ENCODE results near the gene STX8.
"Not testable (repeated sequence)": the region's sequence is repeated elsewhere in the genome, so short reads cannot be mapped to it uniquely, and the experiment has no call there.

Gene STX8

DNA sequence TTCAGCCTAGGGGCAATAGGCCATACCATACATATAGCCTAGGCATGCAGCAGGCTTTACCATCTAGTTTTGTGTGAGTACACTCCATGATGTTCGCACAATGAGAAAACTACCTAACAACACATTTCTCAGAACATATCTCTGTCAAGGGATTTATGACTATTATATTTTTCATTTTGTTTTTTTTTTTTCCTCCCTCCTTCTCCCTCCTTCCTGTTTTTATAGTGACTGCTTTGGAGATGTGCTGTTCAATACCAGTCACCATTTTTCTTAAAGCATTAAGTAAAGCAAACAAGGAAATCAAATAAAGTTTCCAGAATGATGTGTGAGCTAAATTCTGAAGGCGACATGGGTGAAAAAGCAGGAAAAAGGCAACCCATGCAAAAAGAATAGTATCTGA is 194.6 kb downstream of the STX8 start:
- Histone ChIP-seq H3K36me3 (ENCODE audit: control insufficient read depth in 1 of 2, insufficient read depth in 2 of 2, low read length in 2 of 2) (peaks cover 0 to 2% of the 10 kb centered on the region in 2 experiments), H4K91ac (ENCODE audit: low read depth, low read length) (no peak overlapping the region), H4K8ac (ENCODE audit: low read depth, low read length) (no peak overlapping the region), H3K79me2 (ENCODE audit: control insufficient read depth, insufficient read depth, low read length, poor library complexity) (no peaks in the 10 kb centered on the region), H3K79me1 (ENCODE audit: low read length) (no peaks in the 10 kb centered on the region), H3K9me3 (ENCODE audit: insufficient read depth, low read depth, low read length) (no peaks in the 10 kb centered on the region), H2BK5ac (ENCODE audit: low read depth, low read length, poor library complexity) (no peak overlapping the region), H3K14ac (ENCODE audit: low read length) (no peak overlapping the region), H2BK120ac (ENCODE audit: insufficient read depth, low read length, poor library complexity) (no peak overlapping the region), H2BK12ac (ENCODE audit: low read length) (no peak overlapping the region), H3K4me3 (ENCODE audit: low read depth, low read length) (no peak overlapping the region), H3K18ac (ENCODE audit: low read length) (no peak overlapping the region), H3K23ac (ENCODE audit: low read length) (no peak overlapping the region), H3K4me2 (ENCODE audit: low read length) (no peak overlapping the region), H2AFZ (ENCODE audit: insufficient read depth, low read length, poor library complexity) (no peak overlapping the region), H3K9ac (ENCODE audit: low read length) (no peak overlapping the region), H3K4ac (ENCODE audit: low read depth, low read length) (no peak overlapping the region), H3K4me1 (ENCODE audit: control insufficient read depth in 1 of 2, insufficient read depth in 2 of 2, low read length in 2 of 2) (no peaks in the 10 kb centered on the region), H2AK5ac (ENCODE audit: low read length) (no peak overlapping the region), H3K27ac (ENCODE audit: low read depth, low read length) (no peak overlapping the region), H4K12ac (ENCODE audit: low read depth, low read length) (no peak overlapping the region), H3K27me3 (ENCODE audit: insufficient read depth, low read length) (no peaks in the 10 kb centered on the region)
- WGBS (ENCODE audit: extremely low coverage, insufficient coverage, insufficient read length): no CpG with 5 or more reads among the region's 2 CpGs
- no peak for DNase-seq

DNA sequence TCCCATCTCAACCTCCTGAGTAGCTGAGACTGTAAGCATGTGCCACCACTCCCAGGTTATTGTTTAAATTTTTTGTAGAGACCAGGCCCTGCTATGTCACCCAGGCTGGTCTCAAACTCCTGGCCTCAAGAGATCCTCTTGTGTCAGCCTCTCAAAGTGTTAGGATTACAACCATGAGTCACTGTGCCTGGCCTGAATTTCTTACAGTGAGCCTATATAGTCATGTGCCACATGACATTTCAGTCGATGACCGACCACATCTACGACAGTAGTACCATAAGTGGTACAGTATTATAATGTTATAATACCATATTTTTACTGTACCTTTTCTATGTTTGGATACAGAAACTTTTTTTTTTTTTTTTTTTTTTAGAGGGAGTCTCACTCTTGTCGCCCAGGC is 195.3 kb downstream of the STX8 start:
- no CpG with 5 or more reads among the region's 4 CpGs for WGBS (ENCODE audit: extremely low coverage, insufficient coverage, insufficient read length)
- H3K4me2 ChIP-seq (ENCODE audit: low read length): no peak overlapping the region

DNA sequence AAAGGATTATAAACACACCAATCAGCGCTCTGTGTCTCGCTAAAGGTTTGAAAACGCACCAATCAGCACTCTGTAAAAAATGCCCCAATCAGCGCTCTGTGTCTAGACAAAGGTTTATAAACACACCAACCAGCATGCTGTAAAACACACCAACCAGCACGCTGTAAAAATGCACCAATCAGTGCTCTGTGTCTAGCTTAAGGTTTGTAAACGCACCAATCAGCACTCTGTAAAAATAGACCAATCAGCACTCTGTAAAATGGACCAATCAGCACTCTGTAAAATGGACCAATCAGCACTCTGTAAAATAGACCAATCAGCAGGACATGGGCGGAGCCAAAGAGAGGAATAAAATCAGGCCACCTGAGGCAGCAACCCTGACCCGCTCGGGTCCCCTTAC is 199.4 kb downstream of the STX8 start:
- H3K79me1 ChIP-seq (ENCODE audit: low read length): not testable (repeated sequence)

More for the DNA sequence above, 195.3 kb downstream of the STX8 start:
- H3K4me3 ChIP-seq (ENCODE audit: low read depth, low read length): no peak overlapping the region
- H2BK12ac ChIP-seq (ENCODE audit: low read length): no peak overlapping the region
- H2BK5ac ChIP-seq (ENCODE audit: low read depth, low read length, poor library complexity): no peak overlapping the region
- H3K36me3 ChIP-seq (ENCODE audit: control insufficient read depth in 1 of 2, insufficient read depth in 2 of 2, low read length in 2 of 2): peaks cover 0 to 2% of the 10 kb centered on the region in 2 experiments
- no peaks in the 10 kb centered on the region for H3K9me3 ChIP-seq (ENCODE audit: insufficient read depth, low read depth, low read length)
- no peak overlapping the region for H4K8ac ChIP-seq (ENCODE audit: low read depth, low read length)
- H3K79me1 ChIP-seq (ENCODE audit: low read length): no peaks in the 10 kb centered on the region
- no peak overlapping the region for H4K91ac ChIP-seq (ENCODE audit: low read depth, low read length)
- H3K14ac ChIP-seq (ENCODE audit: low read length): no peak overlapping the region
- H2AK5ac ChIP-seq (ENCODE audit: low read length): no peak overlapping the region
- no peaks in the 10 kb centered on the region for H3K27me3 ChIP-seq (ENCODE audit: insufficient read depth, low read length)
- no peaks in the 10 kb centered on the region for H3K79me2 ChIP-seq (ENCODE audit: control insufficient read depth, insufficient read depth, low read length, poor library complexity)
- H2AFZ ChIP-seq (ENCODE audit: insufficient read depth, low read length, poor library complexity): no peak overlapping the region
- H3K4me1 ChIP-seq (ENCODE audit: control insufficient read depth in 1 of 2, insufficient read depth in 2 of 2, low read length in 2 of 2): no peaks in the 10 kb centered on the region
- no peak overlapping the region for H3K4ac ChIP-seq (ENCODE audit: low read depth, low read length)
- no peak overlapping the region for H4K12ac ChIP-seq (ENCODE audit: low read depth, low read length)
- DNase-seq: no peak
- H3K9ac ChIP-seq (ENCODE audit: low read length): no peak overlapping the region
- no peak overlapping the region for H3K23ac ChIP-seq (ENCODE audit: low read length)
- no peak overlapping the region for H3K18ac ChIP-seq (ENCODE audit: low read length)
- no peak overlapping the region for H2BK120ac ChIP-seq (ENCODE audit: insufficient read depth, low read length, poor library complexity)
- H3K27ac ChIP-seq (ENCODE audit: low read depth, low read length): no peak overlapping the region

GRCh38 chr17:9371019-9371418 is 204.6 kb downstream of the STX8 start:
- no peaks in the 10 kb centered on the region for H3K27me3 ChIP-seq (ENCODE audit: insufficient read depth, low read length)
- no peak overlapping the region for H3K14ac ChIP-seq (ENCODE audit: low read length)
- no peak overlapping the region for H3K4ac ChIP-seq (ENCODE audit: low read depth, low read length)
- H3K9me3 ChIP-seq (ENCODE audit: insufficient read depth, low read depth, low read length): no peaks in the 10 kb centered on the region
- H3K4me1 ChIP-seq (ENCODE audit: control insufficient read depth in 1 of 2, insufficient read depth in 2 of 2, low read length in 2 of 2): peaks cover 0 to 5% of the 10 kb centered on the region in 2 experiments
- H3K18ac ChIP-seq (ENCODE audit: low read length): no peak overlapping the region
- H4K12ac ChIP-seq (ENCODE audit: low read depth, low read length): no peak overlapping the region
- no peaks in the 10 kb centered on the region for H3K79me1 ChIP-seq (ENCODE audit: low read length)
- H3K23ac ChIP-seq (ENCODE audit: low read length): no peak overlapping the region
- H3K79me2 ChIP-seq (ENCODE audit: control insufficient read depth, insufficient read depth, low read length, poor library complexity): no peaks in the 10 kb centered on the region
- no peak overlapping the region for H2BK120ac ChIP-seq (ENCODE audit: insufficient read depth, low read length, poor library complexity)
- H3K4me2 ChIP-seq (ENCODE audit: low read length): no peak overlapping the region
- no peak overlapping the region for H3K27ac ChIP-seq (ENCODE audit: low read depth, low read length)
- no peak overlapping the region for H3K4me3 ChIP-seq (ENCODE audit: low read depth, low read length)
- no peak overlapping the region for H2BK5ac ChIP-seq (ENCODE audit: low read depth, low read length, poor library complexity)
- H2BK12ac ChIP-seq (ENCODE audit: low read length): no peak overlapping the region
- DNase-seq: no peak
- H2AK5ac ChIP-seq (ENCODE audit: low read length): no peak overlapping the region
- H2AFZ ChIP-seq (ENCODE audit: insufficient read depth, low read length, poor library complexity): no peak overlapping the region
- no peak overlapping the region for H3K9ac ChIP-seq (ENCODE audit: low read length)
- no CpG with 5 or more reads among the region's 4 CpGs for WGBS (ENCODE audit: extremely low coverage, insufficient coverage, insufficient read length)
- H3K36me3 ChIP-seq (ENCODE audit: control insufficient read depth in 1 of 2, insufficient read depth in 2 of 2, low read length in 2 of 2): no peaks in the 10 kb centered on the region
- no peak overlapping the region for H4K91ac ChIP-seq (ENCODE audit: low read depth, low read length)
- H4K8ac ChIP-seq (ENCODE audit: low read depth, low read length): no peak overlapping the region

More for the DNA sequence above, 199.4 kb downstream of the STX8 start:
- H3K9ac ChIP-seq (ENCODE audit: low read length); H3K4ac ChIP-seq (ENCODE audit: low read depth, low read length); H4K12ac ChIP-seq (ENCODE audit: low read depth, low read length); H3K4me2 ChIP-seq (ENCODE audit: low read length); H2BK12ac ChIP-seq (ENCODE audit: low read length); H3K27me3 ChIP-seq (ENCODE audit: insufficient read depth, low read length); H3K23ac ChIP-seq (ENCODE audit: low read length); H3K9me3 ChIP-seq (ENCODE audit: insufficient read depth, low read depth, low read length); H2BK5ac ChIP-seq (ENCODE audit: low read depth, low read length, poor library complexity); H2AK5ac ChIP-seq (ENCODE audit: low read length); H3K4me3 ChIP-seq (ENCODE audit: low read depth, low read length); H2BK120ac ChIP-seq (ENCODE audit: insufficient read depth, low read length, poor library complexity); H3K14ac ChIP-seq (ENCODE audit: low read length); DNase-seq; H3K36me3 ChIP-seq (ENCODE audit: control insufficient read depth in 1 of 2, insufficient read depth in 2 of 2, low read length in 2 of 2); H3K27ac ChIP-seq (ENCODE audit: low read depth, low read length); H3K18ac ChIP-seq (ENCODE audit: low read length); H2AFZ ChIP-seq (ENCODE audit: insufficient read depth, low read length, poor library complexity); H4K91ac ChIP-seq (ENCODE audit: low read depth, low read length); H4K8ac ChIP-seq (ENCODE audit: low read depth, low read length); H3K79me2 ChIP-seq (ENCODE audit: control insufficient read depth, insufficient read depth, low read length, poor library complexity); H3K4me1 ChIP-seq (ENCODE audit: control insufficient read depth in 1 of 2, insufficient read depth in 2 of 2, low read length in 2 of 2): not testable (repeated sequence)
- no CpG with 5 or more reads among the region's 9 CpGs for WGBS (ENCODE audit: extremely low coverage, insufficient coverage, insufficient read length)
